SJSA1 (cell line): ENCODE results near the gene KASH5. TPM values are rescaled to one million over a fixed set of nuclear protein-coding genes. Genes with fewer than 3 reads are reported as not detected.

Source experiments
- DNase-seq, 2 experiments: peaks; one replicate each; pipeline ENCODE4 v3.0.0-alpha.2; 2015 to 2020; ENCODE audit warnings: low spot score in 2 of 2, low read depth in 1 of 2
- H3K27ac ChIP-seq: fragments of 250-450 bp; sonication (Bioruptor Pico); 2 replicates; pipeline ENCODE4 v1.5.1; 2020; ENCODE audit warnings: mild to moderate bottlenecking, moderate library complexity
- H3K27me3 ChIP-seq: fragments of 250-450 bp; sonication (Bioruptor Pico); replicated peaks from 2 replicates; pipeline ENCODE4 v1.5.1; 2020; ENCODE audit warnings: mild to moderate bottlenecking, moderate library complexity
- H3K36me3 ChIP-seq: fragments of 250-450 bp; sonication (Bioruptor Pico); 2 replicates; pipeline ENCODE4 v1.5.1; 2020; ENCODE audit warnings: mild to moderate bottlenecking
- H3K4me1 ChIP-seq: fragments of 250-450 bp; sonication (Bioruptor Pico); replicated peaks from 2 replicates; pipeline ENCODE4 v1.6.1; 2021; ENCODE audit warnings: mild to moderate bottlenecking
- H3K4me3 ChIP-seq: fragments of 250-450 bp; sonication (Bioruptor Pico); 2 replicates; pipeline ENCODE4 v1.5.1; 2020; ENCODE audit warnings: mild to moderate bottlenecking
- H3K9me3 ChIP-seq: fragments of 250-450 bp; sonication (Bioruptor Pico); replicated peaks from 2 replicates; pipeline ENCODE4 v1.5.1; 2020; ENCODE audit warnings: mild to moderate bottlenecking
- total RNA-seq: library from RNA; depleted of rRNA; stranded (reverse); fragments of >200 nt; shearing (Covaris generic); gene quantifications from 2 replicates; pipeline ENCODE4 v1.2.3, GENCODE V29; 2014

The KASH5 gene
- total RNA-seq, 1 experiment from 2014 or later: not detected

GRCh38 chr19:49393881-49394280 lies 5.8 kb downstream of the KASH5 start:
- DNase-seq: no peak
- Histone ChIP-seq H3K36me3 (no peaks in the 10 kb centered on the region), H3K4me1 (no peaks in the 10 kb centered on the region), H3K9me3 (no peaks in the 10 kb centered on the region), H3K4me3 (no peak overlapping the region), H3K27ac (no peak overlapping the region), H3K27me3 (peaks cover 29% of the 10 kb centered on the region)

- no peak overlapping the region for H3K27ac ChIP-seq
- peaks cover 19% of the 10 kb centered on the region for H3K27me3 ChIP-seq
- no peaks in the 10 kb centered on the region for H3K36me3 ChIP-seq
- no peaks in the 10 kb centered on the region for H3K4me1 ChIP-seq
- H3K4me3 ChIP-seq: no peak overlapping the region
- DNase-seq: no peak
- H3K9me3 ChIP-seq: no peaks in the 10 kb centered on the region
Measured at GRCh38 chr19:49395581-49396407, 7.7 kb downstream of the KASH5 start.

GRCh38 chr19:49396738-49397505 lies 8.9 kb downstream of the KASH5 start:
- Histone ChIP-seq H3K4me3 (no peak overlapping the region), H3K9me3 (no peaks in the 10 kb centered on the region), H3K36me3 (no peaks in the 10 kb centered on the region), H3K4me1 (no peaks in the 10 kb centered on the region), H3K27ac (no peak overlapping the region), H3K27me3 (peaks cover 9% of the 10 kb centered on the region; the same call in 1 of the 2 replicates)
- no peak for DNase-seq

GRCh38 chr19:49398001-49398615 lies 10.1 kb downstream of the KASH5 start:
- Histone ChIP-seq H3K4me1 (no peaks in the 10 kb centered on the region), H3K27ac (no peak overlapping the region), H3K36me3 (no peaks in the 10 kb centered on the region), H3K9me3 (no peaks in the 10 kb centered on the region), H3K4me3 (no peak overlapping the region), H3K27me3 (peaks cover 2% of the 10 kb centered on the region; the same call in 1 of the 2 replicates)
- no peak for DNase-seq

- Histone ChIP-seq H3K4me3 (no peak overlapping the region), H3K4me1 (no peaks in the 10 kb centered on the region), H3K36me3 (no peaks in the 10 kb centered on the region), H3K27ac (no peak overlapping the region), H3K27me3 (no peaks in the 10 kb centered on the region), H3K9me3 (no peaks in the 10 kb centered on the region)
- DNase-seq: no peak
Measured at GRCh38 chr19:49398931-49399330, 10.9 kb downstream of the KASH5 start.

GRCh38 chr19:49400029-49400428 lies 12.0 kb downstream of the KASH5 start:
- no peak for DNase-seq
- Histone ChIP-seq H3K27me3 (no peaks in the 10 kb centered on the region), H3K9me3 (no peaks in the 10 kb centered on the region)

GRCh38 chr19:49403404-49404187 lies 15.5 kb downstream of the KASH5 start:
- Histone ChIP-seq H3K9me3 (no peaks in the 10 kb centered on the region), H3K27ac (no peak overlapping the region), H3K27me3 (no peaks in the 10 kb centered on the region), H3K4me1 (no peaks in the 10 kb centered on the region), H3K36me3 (no peaks in the 10 kb centered on the region), H3K4me3 (no peak overlapping the region)
- DNase-seq: no peak

More at GRCh38 chr19:49400029-49400428, 12.0 kb downstream of the KASH5 start:
- H3K4me1 ChIP-seq: no peaks in the 10 kb centered on the region
- no peak overlapping the region for H3K4me3 ChIP-seq
- H3K27ac ChIP-seq: no peak overlapping the region
- no peaks in the 10 kb centered on the region for H3K36me3 ChIP-seq

GRCh38 chr19:49407079-49407478 lies 19.0 kb downstream of the KASH5 start:
- H3K4me3 ChIP-seq: no peak overlapping the region
- no peaks in the 10 kb centered on the region; the same call in 1 of the 2 replicates for H3K27me3 ChIP-seq
- no peak for DNase-seq
- no peaks in the 10 kb centered on the region for H3K4me1 ChIP-seq
- H3K27ac ChIP-seq: no peak overlapping the region
- no peaks in the 10 kb centered on the region for H3K36me3 ChIP-seq
- H3K9me3 ChIP-seq: no peaks in the 10 kb centered on the region

- no peaks in the 10 kb centered on the region for H3K4me1 ChIP-seq
- H3K27me3 ChIP-seq: no peaks in the 10 kb centered on the region; the same call in 1 of the 2 replicates
- H3K4me3 ChIP-seq: no peak overlapping the region
- H3K36me3 ChIP-seq: no peaks in the 10 kb centered on the region
- no peak overlapping the region for H3K27ac ChIP-seq
- no peak for DNase-seq
- no peaks in the 10 kb centered on the region for H3K9me3 ChIP-seq
Measured at GRCh38 chr19:49407482-49408015, 19.5 kb downstream of the KASH5 start.

GRCh38 chr19:49408816-49409440 lies 20.9 kb downstream of the KASH5 start:
- Histone ChIP-seq H3K27me3 (no peaks in the 10 kb centered on the region; the same call in 1 of the 2 replicates), H3K36me3 (no peaks in the 10 kb centered on the region), H3K27ac (no peak overlapping the region), H3K4me1 (no peaks in the 10 kb centered on the region), H3K9me3 (no peaks in the 10 kb centered on the region), H3K4me3 (no peak overlapping the region)
- DNase-seq: no peak

GRCh38 chr19:49409441-49410029 lies 21.5 kb downstream of the KASH5 start:
- no peak for DNase-seq
- H3K9me3 ChIP-seq: no peaks in the 10 kb centered on the region
- no peaks in the 10 kb centered on the region; the same call in 1 of the 2 replicates for H3K27me3 ChIP-seq
- H3K27ac ChIP-seq: no peak overlapping the region
- no peaks in the 10 kb centered on the region for H3K4me1 ChIP-seq
- no peak overlapping the region for H3K4me3 ChIP-seq
- no peaks in the 10 kb centered on the region for H3K36me3 ChIP-seq

GRCh38 chr19:49411681-49412326 lies 23.8 kb downstream of the KASH5 start:
- no peak for DNase-seq
- peaks cover 10% of the 10 kb centered on the region for H3K27me3 ChIP-seq

More at GRCh38 chr19:49411681-49412326, 23.8 kb downstream of the KASH5 start:
- Histone ChIP-seq H3K27ac (no peak overlapping the region), H3K4me3 (no peak overlapping the region), H3K4me1 (no peaks in the 10 kb centered on the region), H3K9me3 (no peaks in the 10 kb centered on the region), H3K36me3 (no peaks in the 10 kb centered on the region)
